ENCODE results near the gene TMEM236. TPM values are rescaled to one million over a fixed set of nuclear protein-coding genes. Genes with fewer than 3 reads are reported as not detected.

Gene TMEM236
- total RNA-seq, 1 experiment from 2014 or later, result 0.24 TPM

- Histone ChIP-seq H3K9me3 (ENCODE audit: insufficient read depth, low read depth) (no peaks in the 10 kb centered on the region), H3K4me2 (no peak overlapping the region), H3K9me2 (ENCODE audit: insufficient read depth) (no peaks in the 10 kb centered on the region), H3K36me3 (ENCODE audit: low read depth) (no peaks in the 10 kb centered on the region), H2AFZ (no peak overlapping the region), H3K4me1 (replicated peaks; ENCODE audit: insufficient read depth) (peaks cover 9% of the 10 kb centered on the region), H3K79me2 (ENCODE audit: low read depth) (no peaks in the 10 kb centered on the region), H4K20me1 (ENCODE audit: insufficient read depth) (no peaks in the 10 kb centered on the region), H3K4me3 (no peak overlapping the region), H3F3A (ENCODE audit: insufficient read depth, low read depth) (no peaks in the 10 kb centered on the region), H3K27me3 (ENCODE audit: insufficient read depth, low read depth) (no peaks in the 10 kb centered on the region), H3K27ac (no peak overlapping the region)
- ChIA-PET POLR2A (ENCODE audit: unreplicated experiment) (no interaction called here), CTCF (no interaction called here)
- DNase-seq, result no peak
- BruUV-seq (replicated peaks), result no TSS peak
- TF ChIP-seq CTCF (conservative IDR thresholded peaks at IDR 0.05), result no peak
- no peak for TF ChIP-seq EZH2 (IDR thresholded peaks at IDR 0.05; ENCODE audit: low read depth)
- intact Hi-C loops (cut with micrococcal nuclease; ENCODE audit: unreplicated experiment), result no loop called here
These were observed 79.3 kb downstream of the TMEM236 start for GRCh38 chr10:17831341-17831740.

DNA sequence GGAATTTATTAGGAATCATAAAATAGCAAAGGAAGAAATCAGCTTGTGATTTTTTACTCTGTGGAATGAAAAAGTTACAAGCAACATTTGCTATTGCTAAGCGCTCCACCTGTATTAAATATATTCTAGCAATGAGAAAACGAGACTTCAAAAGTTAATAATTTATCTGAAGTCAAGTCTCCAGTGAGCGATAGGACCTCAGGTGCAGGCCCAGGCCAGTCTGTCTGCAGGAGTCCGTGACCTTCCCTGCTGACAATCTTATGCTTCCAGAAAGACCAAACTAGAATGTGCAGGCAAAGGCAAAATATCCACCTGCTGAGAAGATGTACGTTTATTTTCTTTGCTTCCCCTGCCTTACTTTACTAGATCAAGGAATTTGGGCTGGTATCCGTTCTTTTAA lies 79.9 kb downstream of the TMEM236 start:
- Histone ChIP-seq H3K4me1 (replicated peaks; ENCODE audit: insufficient read depth) (peaks cover 9% of the 10 kb centered on the region), H3K9me2 (ENCODE audit: insufficient read depth) (no peaks in the 10 kb centered on the region), H4K20me1 (ENCODE audit: insufficient read depth) (no peaks in the 10 kb centered on the region), H3F3A (ENCODE audit: insufficient read depth, low read depth) (no peaks in the 10 kb centered on the region), H3K27ac (no peak overlapping the region), H3K36me3 (ENCODE audit: low read depth) (no peaks in the 10 kb centered on the region), H3K4me2 (no peak overlapping the region), H3K27me3 (ENCODE audit: insufficient read depth, low read depth) (no peaks in the 10 kb centered on the region), H3K9me3 (ENCODE audit: insufficient read depth, low read depth) (no peaks in the 10 kb centered on the region), H3K4me3 (no peak overlapping the region), H2AFZ (no peak overlapping the region), H3K79me2 (ENCODE audit: low read depth) (no peaks in the 10 kb centered on the region)
- no peak for DNase-seq
- POLR2A ChIA-PET (ENCODE audit: unreplicated experiment), result no interaction called here
- no TSS peak for BruUV-seq (replicated peaks)
- CTCF ChIA-PET, result no interaction called here
- intact Hi-C loops (cut with micrococcal nuclease; ENCODE audit: unreplicated experiment), result no loop called here
- no peak for TF ChIP-seq CTCF (conservative IDR thresholded peaks at IDR 0.05)
- no peak for TF ChIP-seq EZH2 (IDR thresholded peaks at IDR 0.05; ENCODE audit: low read depth)

DNA sequence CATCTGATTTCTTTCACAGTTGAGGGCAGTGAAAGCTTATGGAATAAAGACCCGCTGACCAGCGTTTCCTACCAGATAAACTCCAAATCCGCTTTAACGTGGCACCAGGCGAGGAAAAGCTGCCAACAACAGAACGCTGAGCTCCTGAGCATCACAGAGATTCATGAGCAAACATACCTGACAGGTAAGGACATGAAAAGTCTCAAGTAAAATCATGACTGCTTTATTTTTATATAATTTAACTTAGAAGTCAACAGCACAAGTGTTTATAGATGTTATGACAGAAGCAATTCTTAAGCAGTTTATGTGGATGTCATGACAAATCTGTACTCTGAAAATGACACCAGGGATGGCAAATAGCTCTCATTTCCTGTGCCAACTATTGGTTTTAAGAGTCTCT lies 81.7 kb downstream of the TMEM236 start:
- Histone ChIP-seq H3K4me2 (no peak overlapping the region), H3K9me3 (ENCODE audit: insufficient read depth, low read depth) (no peaks in the 10 kb centered on the region), H3K4me3 (no peak overlapping the region), H2AFZ (no peak overlapping the region), H4K20me1 (ENCODE audit: insufficient read depth) (no peaks in the 10 kb centered on the region), H3K4me1 (replicated peaks; ENCODE audit: insufficient read depth) (peaks cover 9% of the 10 kb centered on the region), H3K27me3 (ENCODE audit: insufficient read depth, low read depth) (no peaks in the 10 kb centered on the region), H3K9me2 (ENCODE audit: insufficient read depth) (no peaks in the 10 kb centered on the region), H3K36me3 (ENCODE audit: low read depth) (no peaks in the 10 kb centered on the region), H3K79me2 (ENCODE audit: low read depth) (no peaks in the 10 kb centered on the region), H3K27ac (no peak overlapping the region), H3F3A (ENCODE audit: insufficient read depth, low read depth) (no peaks in the 10 kb centered on the region)
- BruUV-seq (replicated peaks), result no TSS peak
- ChIA-PET POLR2A (ENCODE audit: unreplicated experiment) (no interaction called here), CTCF (no interaction called here)
- DNase-seq, result no peak
- intact Hi-C loops (cut with micrococcal nuclease; ENCODE audit: unreplicated experiment), result no loop called here
- TF ChIP-seq CTCF (conservative IDR thresholded peaks at IDR 0.05), result no peak
- no peak for TF ChIP-seq EZH2 (IDR thresholded peaks at IDR 0.05; ENCODE audit: low read depth)

Data from PC-9 (cell line).